Gastroesophageal sphincter (tissue), 4 donors: ENCODE measurements around the gene P4HTM. TPM values are rescaled to one million over a fixed set of nuclear protein-coding genes. Genes with fewer than 3 reads are reported as not detected.
A peak's percentile ranks its signal among the peaks of the same experiment; 100 is the strongest.

ENCODE experiments used
- ATAC-seq: fragments of 150-250 bp; one replicate; pipeline ENCODE4 v1.9.1; 2016; ENCODE audit warnings: mild to moderate bottlenecking, moderate library complexity
- H3K27ac ChIP-seq, 4 donors: fragments of 200-600 bp; sonication (generic) in 3 of 4; 1 replicate in 3 of 4; 2 replicates in 1 of 4; pipeline ENCODE4 v1.5.1; 2016 to 2019
- H3K27me3 ChIP-seq: fragments of 200-600 bp; sonication (generic); one replicate; pipeline ENCODE4 v1.5.1; 2019
- H3K36me3 ChIP-seq, 2 donors: fragments of 200-600 bp; sonication (generic); one replicate each; pipeline ENCODE4 v1.5.1; 2019; ENCODE audit warnings: control low read depth in 1 of 2
- H3K4me1 ChIP-seq, 3 donors: fragments of 200-600 bp; sonication (generic); 1 replicate in 2 of 3; 2 replicates in 1 of 3; pipeline ENCODE4 v1.5.1; 2016 to 2019; ENCODE audit warnings: control low read depth in 2 of 3
- H3K4me3 ChIP-seq, 2 donors: fragments of 200-600 bp; sonication (generic); one replicate each; pipeline ENCODE4 v1.5.1; 2019; ENCODE audit warnings: mild to moderate bottlenecking in 1 of 2, moderate library complexity in 1 of 2
- H3K9me3 ChIP-seq, 3 donors: fragments of 200-600 bp; sonication (generic); one replicate each; pipeline ENCODE4 v1.5.1; 2017 to 2019; ENCODE audit warnings: control low read depth in 2 of 3
- EP300 ChIP-seq: sonication (generic); formaldehyde crosslinking; IDR thresholded peaks from one replicate; pipeline ENCODE4 v1.6.1; 2017; ENCODE audit warnings: antibody characterized with exemption, mild to moderate bottlenecking
- POLR2A ChIP-seq, 2 donors: fragments of 450-650 bp; IDR thresholded peaks; one replicate each; pipeline ENCODE4 v1.6.1; 2017; ENCODE audit warnings: antibody characterized with exemption in 2 of 2, mild to moderate bottlenecking in 2 of 2, moderate library complexity in 1 of 2
- POLR2AphosphoS5 ChIP-seq: sonication (generic); formaldehyde crosslinking; IDR thresholded peaks from one replicate; pipeline ENCODE4 v1.6.1; 2017; ENCODE audit warnings: antibody characterized with exemption
- WGBS, 2 donors: methylation state at CpG; one replicate each; pipeline ENCODE4 v1.1.5; 2018; ENCODE audit warnings: low coverage in 1 of 2; 5-methylcytosine and 5-hydroxymethylcytosine counted together
- total RNA-seq, 4 donors: library from RNA; depleted of rRNA; stranded (reverse); fragments of >200 nt; gene quantifications; one replicate each; pipeline ENCODE4 v1.1.0, GENCODE V29; 2016
- TF ChIP-seq, protein P1 (sequence below), 4 experiments: fragments of 200-600 bp in 2 of 4; fragments of 450-650 bp in 2 of 4; sonication (generic) in 1 of 4; IDR thresholded peaks; one replicate each; pipeline ENCODE4 v1.5.1; 2017 to 2019; ENCODE audit warnings: antibody characterized with exemption in 4 of 4, mild to moderate bottlenecking in 2 of 4, moderate library complexity in 2 of 4

Gene P4HTM
- total RNA-seq, 4 donors from 2014 or later, result 29.1 to 38.9 (median 35.2) TPM

GRCh38 chr3:49019941-49020329 is 29.9 kb downstream of the P4HTM start:
- H3K27ac ChIP-seq, result peak overlapping the region in 3 of 4 donors; percentile 100
- no peak for TF ChIP-seq POLR2AphosphoS5
- no peak for TF ChIP-seq POLR2A (IDR thresholded peaks at IDR 0.05)
- TF ChIP-seq, protein P1, sequence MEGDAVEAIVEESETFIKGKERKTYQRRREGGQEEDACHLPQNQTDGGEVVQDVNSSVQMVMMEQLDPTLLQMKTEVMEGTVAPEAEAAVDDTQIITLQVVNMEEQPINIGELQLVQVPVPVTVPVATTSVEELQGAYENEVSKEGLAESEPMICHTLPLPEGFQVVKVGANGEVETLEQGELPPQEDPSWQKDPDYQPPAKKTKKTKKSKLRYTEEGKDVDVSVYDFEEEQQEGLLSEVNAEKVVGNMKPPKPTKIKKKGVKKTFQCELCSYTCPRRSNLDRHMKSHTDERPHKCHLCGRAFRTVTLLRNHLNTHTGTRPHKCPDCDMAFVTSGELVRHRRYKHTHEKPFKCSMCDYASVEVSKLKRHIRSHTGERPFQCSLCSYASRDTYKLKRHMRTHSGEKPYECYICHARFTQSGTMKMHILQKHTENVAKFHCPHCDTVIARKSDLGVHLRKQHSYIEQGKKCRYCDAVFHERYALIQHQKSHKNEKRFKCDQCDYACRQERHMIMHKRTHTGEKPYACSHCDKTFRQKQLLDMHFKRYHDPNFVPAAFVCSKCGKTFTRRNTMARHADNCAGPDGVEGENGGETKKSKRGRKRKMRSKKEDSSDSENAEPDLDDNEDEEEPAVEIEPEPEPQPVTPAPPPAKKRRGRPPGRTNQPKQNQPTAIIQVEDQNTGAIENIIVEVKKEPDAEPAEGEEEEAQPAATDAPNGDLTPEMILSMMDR (IDR thresholded peaks at IDR 0.05), result no peak
- no peak for TF ChIP-seq EP300
- peaks cover 0 to 68% (median 28%) of the 10 kb centered on the region in 3 donors for H3K4me1 ChIP-seq
- peaks cover 0 to 40% of the 10 kb centered on the region in 2 donors for H3K36me3 ChIP-seq
- H3K9me3 ChIP-seq, result no peaks in the 10 kb centered on the region
- ATAC-seq, result no peak
- 0% methylated on average over 1 of the region's 12 CpGs; no CpG with 5 or more reads in 1 of the 2 donors for WGBS, 2 donors
- peak overlapping the region in 1 of 2 donors; percentile 96 for H3K4me3 ChIP-seq
- H3K27me3 ChIP-seq, result no peaks in the 10 kb centered on the region

DNA sequence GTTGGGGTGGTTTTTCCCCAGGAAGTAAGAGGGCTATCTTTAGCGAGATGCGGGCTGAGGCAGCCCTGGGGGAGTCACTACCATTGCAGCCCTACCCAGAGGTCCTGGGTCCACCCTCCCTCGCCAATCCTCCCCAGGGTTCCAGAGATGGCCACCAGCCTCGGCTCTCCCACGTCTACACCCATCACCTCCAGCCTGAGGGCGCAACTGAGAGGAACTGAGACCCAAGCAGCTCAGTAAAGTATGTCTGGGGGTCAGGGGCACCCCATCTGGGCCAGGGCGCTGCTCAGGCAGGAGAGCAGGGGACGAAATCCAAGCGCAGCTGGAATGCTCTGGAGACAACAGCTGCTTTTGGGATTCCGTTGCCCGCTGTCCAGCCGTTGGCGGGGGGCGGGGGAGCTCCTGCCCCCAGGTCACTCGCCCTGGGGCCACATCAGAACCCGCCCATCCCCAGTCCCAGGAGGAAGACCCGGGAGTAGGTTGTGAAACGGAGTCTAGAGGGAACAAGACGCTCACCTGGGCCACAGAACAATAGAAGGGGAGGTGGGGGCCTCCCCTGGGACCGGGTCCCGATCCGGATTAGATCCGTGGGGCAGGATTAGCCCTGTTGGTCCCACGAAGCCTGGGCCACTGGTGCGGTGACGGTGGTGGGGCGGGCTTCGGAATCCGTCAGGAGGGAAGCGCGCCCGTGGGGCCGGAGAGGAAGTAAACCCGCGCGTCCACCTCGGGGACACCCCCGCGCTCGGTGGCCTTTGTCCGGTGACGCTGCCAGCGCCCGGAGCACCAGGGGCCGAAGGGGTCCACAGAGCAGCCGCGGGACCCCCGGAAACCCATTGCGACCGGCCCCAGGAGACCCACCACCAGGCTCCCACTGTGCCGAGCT is 30.5 kb downstream of the P4HTM start:
- no peak for ATAC-seq
- TF ChIP-seq POLR2AphosphoS5 (no peak), POLR2A (IDR thresholded peaks at IDR 0.05) (no peak), EP300 (no peak)
- TF ChIP-seq, protein P1 (IDR thresholded peaks at IDR 0.05), result no peak
- 24% methylated on average over 3 of the region's 51 CpGs; no CpG with 5 or more reads in 1 of the 2 donors for WGBS, 2 donors

GRCh38 chr3:49021213-49021812 is 31.3 kb downstream of the P4HTM start:
- H3K27ac ChIP-seq, result peak overlapping the region; percentile 98 to 100 (median 100)
- peaks cover 0 to 79% (median 28%) of the 10 kb centered on the region in 3 donors for H3K4me1 ChIP-seq
- ATAC-seq, result peak; percentile 91
- TF ChIP-seq POLR2AphosphoS5 (peak; percentile 96), EP300 (no peak), POLR2A (IDR thresholded peaks at IDR 0.05) (peak; percentile 95 to 97)
- TF ChIP-seq, protein P1 (IDR thresholded peaks at IDR 0.05), result no peak
- H3K4me3 ChIP-seq, result peak overlapping the region; percentile 52 to 96
- peaks cover 0 to 40% of the 10 kb centered on the region in 2 donors for H3K36me3 ChIP-seq
- H3K27me3 ChIP-seq, result no peaks in the 10 kb centered on the region
- H3K9me3 ChIP-seq, result no peaks in the 10 kb centered on the region
- WGBS, 2 donors, result no CpG with 5 or more reads among the region's 60 CpGs

More for the DNA sequence above, 30.5 kb downstream of the P4HTM start:
- Histone ChIP-seq H3K4me3 (peak overlapping the region; percentile 52 to 96), H3K27ac (peak overlapping the region; percentile 98 to 100 (median 100)), H3K36me3 (peaks cover 0 to 40% of the 10 kb centered on the region in 2 donors), H3K27me3 (no peaks in the 10 kb centered on the region), H3K9me3 (no peaks in the 10 kb centered on the region), H3K4me1 (peaks cover 0 to 74% (median 28%) of the 10 kb centered on the region in 3 donors)

- no peaks in the 10 kb centered on the region for H3K9me3 ChIP-seq
- no peak for TF ChIP-seq EP300
- peak; percentile 95 for TF ChIP-seq POLR2AphosphoS5
- TF ChIP-seq, protein P1 (IDR thresholded peaks at IDR 0.05), result peak in 3 of 4 experiments; percentile 97 to 99 (median 99)
- TF ChIP-seq POLR2A (IDR thresholded peaks at IDR 0.05), result peak; percentile 94 to 96
- peak within 1 kb of the TSS; percentile 98 to 100 (median 100) for H3K27ac ChIP-seq
- peak; percentile 88 for ATAC-seq
- H3K27me3 ChIP-seq, result no peaks in the 10 kb centered on the region
- peak within 1 kb of the TSS; percentile 52 to 96 for H3K4me3 ChIP-seq
- WGBS, 2 donors, result no CpG with 5 or more reads among the region's 83 CpGs
- peaks cover 0 to 74% (median 28%) of the 10 kb centered on the region in 3 donors for H3K4me1 ChIP-seq
- H3K36me3 ChIP-seq, result peaks cover 0 to 43% of the 10 kb centered on the region in 2 donors
These were observed 32.0 kb downstream of the P4HTM start, which contains the start of gene NDUFAF3 for GRCh38 chr3:49021813-49022687. TSS of gene NDUFAF3 (plus strand) at chr3:49022121. CDS start at chr3:49022145, 24 bp downstream.
